Stomach (tissue), 8 donors: Measurements from ENCODE around the gene GRIA1. TPM values are rescaled to one million over a fixed set of nuclear protein-coding genes. Genes with fewer than 3 reads are reported as not detected.

Source experiments
- polyA plus RNA-seq, 3 donors: library from polyadenylated mRNA; stranded (reverse); fragments of 200-250 nt; gene quantifications; one replicate each; pipeline ENCODE4 v1.2.3, GENCODE V29; 2013
- small RNA-seq, 4 donors: library from RNA; depleted of rRNA; stranded (forward); fragments of <200 nt; gene quantifications; one replicate each; pipeline ENCODE3, GENCODE V24; 2016
- total RNA-seq, 5 donors: library from RNA; depleted of rRNA; stranded (reverse); fragments of >200 nt; gene quantifications; one replicate each; pipeline versions ENCODE4 v1.1.0 to v1.2.3, GENCODE V29; 2014 to 2016
- donor health status: healthy with polysubstance abuse.
- donor health status: Bipolar disorder and iron deficiency.
- donor health status: healthy.

Gene GRIA1
- total and polyA plus RNA-seq, 8 donors = 0.03 to 2.6 (median 0.29) TPM; not detected in 3

Small RNA genes within 50 kb of the gene (small RNA-seq; reads per million reads assigned to genes)
- 0 reads per million in 4 donors for gene RN7SL177P
